Lower leg skin (tissue), 4 donors: ENCODE data around the gene SAFB2. TPM values are rescaled to one million over a fixed set of nuclear protein-coding genes. Genes with fewer than 3 reads are reported as not detected.

ENCODE experiments used
- DNase-seq, 2 donors: peaks; one replicate each; pipeline ENCODE4 v3.0.0-alpha.2; 2019; ENCODE audit warnings: low spot score in 2 of 2
- H3K4me3 ChIP-seq: fragments of 200-600 bp; sonication (generic); 2 replicates; pipeline ENCODE4 v1.5.1; 2017; ENCODE audit warnings: mild to moderate bottlenecking, low read depth; ENCODE audit not compliant: poor library complexity, severe bottlenecking
- POLR2A ChIP-seq, 2 donors: fragments of 450-650 bp; IDR thresholded peaks; one replicate each; pipeline ENCODE4 v1.6.1; 2016 to 2017; ENCODE audit warnings: antibody characterized with exemption in 2 of 2, mild to moderate bottlenecking in 1 of 2, moderate library complexity in 1 of 2
- WGBS, 2 donors: methylation state at CpG; one replicate each; pipeline ENCODE4 v1.1.5; 2018; 5-methylcytosine and 5-hydroxymethylcytosine counted together
- intact Hi-C: fragments of 100-400 bp; cut with DNase I; formaldehyde crosslinking; loops from one replicate; pipeline ENCODE4 v1.15.0; 2023; ENCODE audit warnings: low total_unique reads
- total RNA-seq, 4 donors: library from RNA; depleted of rRNA; stranded (reverse); fragments of >200 nt; gene quantifications; one replicate each; pipeline ENCODE4 v1.1.0, GENCODE V29; 2016
- TF ChIP-seq, protein P1 (sequence below), 3 donors: fragments of 450-650 bp; IDR thresholded peaks; one replicate each; pipeline ENCODE4 v1.5.1; 2016; ENCODE audit warnings: antibody characterized with exemption in 3 of 3, mild to moderate bottlenecking in 3 of 3, moderate library complexity in 2 of 3

The SAFB2 gene
- total RNA-seq, 4 donors from 2014 or later = 14.0 to 51.2 (median 28.7) TPM

- 94 to 95% methylated on average over 10 of the region's 10 CpGs for WGBS, 2 donors
- intact Hi-C loops = no loop called here
- H3K4me3 ChIP-seq = no peak overlapping the region
- TF ChIP-seq POLR2A (IDR thresholded peaks at IDR 0.05) = no peak
- TF ChIP-seq, protein P1, sequence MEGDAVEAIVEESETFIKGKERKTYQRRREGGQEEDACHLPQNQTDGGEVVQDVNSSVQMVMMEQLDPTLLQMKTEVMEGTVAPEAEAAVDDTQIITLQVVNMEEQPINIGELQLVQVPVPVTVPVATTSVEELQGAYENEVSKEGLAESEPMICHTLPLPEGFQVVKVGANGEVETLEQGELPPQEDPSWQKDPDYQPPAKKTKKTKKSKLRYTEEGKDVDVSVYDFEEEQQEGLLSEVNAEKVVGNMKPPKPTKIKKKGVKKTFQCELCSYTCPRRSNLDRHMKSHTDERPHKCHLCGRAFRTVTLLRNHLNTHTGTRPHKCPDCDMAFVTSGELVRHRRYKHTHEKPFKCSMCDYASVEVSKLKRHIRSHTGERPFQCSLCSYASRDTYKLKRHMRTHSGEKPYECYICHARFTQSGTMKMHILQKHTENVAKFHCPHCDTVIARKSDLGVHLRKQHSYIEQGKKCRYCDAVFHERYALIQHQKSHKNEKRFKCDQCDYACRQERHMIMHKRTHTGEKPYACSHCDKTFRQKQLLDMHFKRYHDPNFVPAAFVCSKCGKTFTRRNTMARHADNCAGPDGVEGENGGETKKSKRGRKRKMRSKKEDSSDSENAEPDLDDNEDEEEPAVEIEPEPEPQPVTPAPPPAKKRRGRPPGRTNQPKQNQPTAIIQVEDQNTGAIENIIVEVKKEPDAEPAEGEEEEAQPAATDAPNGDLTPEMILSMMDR (IDR thresholded peaks at IDR 0.05) = no peak
- DNase-seq = no peak
These were observed 14.3 kb downstream of the SAFB2 start for GRCh38 chr19:5608291-5608690.

GRCh38 chr19:5607318-5608275 is 15.0 kb downstream of the SAFB2 start:
- WGBS, 2 donors = 91 to 94% methylated on average over 16 of the region's 16 CpGs
- no peak for TF ChIP-seq POLR2A (IDR thresholded peaks at IDR 0.05)
- TF ChIP-seq, protein P1 (IDR thresholded peaks at IDR 0.05) = no peak
- intact Hi-C loops = no loop called here
- no peak overlapping the region for H3K4me3 ChIP-seq
- DNase-seq = no peak

GRCh38 chr19:5605362-5605761 is 17.2 kb downstream of the SAFB2 start:
- H3K4me3 ChIP-seq = no peak overlapping the region
- intact Hi-C loops = no loop called here
- no peak for DNase-seq
- TF ChIP-seq, protein P1 (IDR thresholded peaks at IDR 0.05) = no peak
- no peak for TF ChIP-seq POLR2A (IDR thresholded peaks at IDR 0.05)
- WGBS, 2 donors = 90 to 94% methylated on average over 3 of the region's 3 CpGs

DNA sequence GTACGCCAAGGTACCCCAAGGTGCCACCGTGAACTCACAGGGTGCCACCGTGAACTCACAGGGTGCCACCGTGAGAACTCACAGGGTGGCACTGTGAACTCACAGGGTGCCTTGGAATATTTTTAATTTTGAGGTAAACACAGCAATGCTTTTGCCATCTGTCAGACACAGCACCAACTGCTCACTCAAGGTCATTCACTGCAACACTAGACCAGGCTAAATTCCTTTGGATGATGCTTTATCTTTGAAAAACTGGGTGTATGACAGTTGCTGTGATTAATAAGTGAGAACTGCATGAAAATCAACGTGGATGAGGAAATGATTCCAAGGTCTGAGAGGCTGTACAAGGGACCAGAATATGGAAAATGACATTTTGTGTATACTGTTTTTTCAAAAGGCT is 18.9 kb downstream of the SAFB2 start:
- DNase-seq = no peak
- 83 to 87% methylated on average over 5 of the region's 5 CpGs for WGBS, 2 donors
- H3K4me3 ChIP-seq = no peak overlapping the region
- no peak for TF ChIP-seq POLR2A (IDR thresholded peaks at IDR 0.05)
- TF ChIP-seq, protein P1 (IDR thresholded peaks at IDR 0.05) = no peak
- intact Hi-C loops = no loop called here

- H3K4me3 ChIP-seq = no peak overlapping the region
- DNase-seq = no peak
- 85 to 91% methylated on average over 8 of the region's 8 CpGs for WGBS, 2 donors
- TF ChIP-seq POLR2A (IDR thresholded peaks at IDR 0.05) = no peak
- TF ChIP-seq, protein P1 (IDR thresholded peaks at IDR 0.05) = no peak
- intact Hi-C loops = no loop called here
These were observed 21.8 kb downstream of the SAFB2 start for GRCh38 chr19:5600797-5601196.
